WTC11 (cell line): ENCODE results near the gene PEAK1.

Experiments used
- AFF4 ChIP-seq: sonication (generic); formaldehyde crosslinking; IDR thresholded peaks from 2 replicates; pipeline ENCODE4 v1.8.1; 2023; ENCODE audit warnings: mild to moderate bottlenecking, missing genetic modification reagents, borderline replicate concordance
- CTCF ChIP-seq: fragments of 200-600 bp; IDR thresholded peaks from 2 replicates; pipeline ENCODE4 v1.8.0; 2022; ENCODE audit warnings: antibody characterized with exemption
- FOXK1 ChIP-seq: sonication (generic); formaldehyde crosslinking; IDR thresholded peaks from 2 replicates; pipeline ENCODE4 v1.8.0; 2022; ENCODE audit warnings: mild to moderate bottlenecking, moderate library complexity, missing genetic modification reagents
- HMGXB4 ChIP-seq: sonication (generic); formaldehyde crosslinking; IDR thresholded peaks from 2 replicates; pipeline ENCODE4 v1.8.1; 2023; ENCODE audit warnings: mild to moderate bottlenecking, moderate library complexity, missing genetic modification reagents
- SMAD3 ChIP-seq: sonication (generic); formaldehyde crosslinking; IDR thresholded peaks from 2 replicates; pipeline ENCODE4 v1.8.0; 2022; ENCODE audit warnings: missing genetic modification reagents, mild to moderate bottlenecking, borderline replicate concordance
- USF2 ChIP-seq: sonication (generic); formaldehyde crosslinking; IDR thresholded peaks from 2 replicates; pipeline ENCODE4 v1.8.1; 2023; ENCODE audit warnings: mild to moderate bottlenecking, missing genetic modification reagents, moderate library complexity
- ZNF138 ChIP-seq: sonication (generic); formaldehyde crosslinking; conservative IDR thresholded peaks from 2 replicates; pipeline ENCODE4 v1.8.1; 2022; ENCODE audit warnings: mild to moderate bottlenecking, moderate library complexity, missing genetic modification reagents
- ZNF317 ChIP-seq: sonication (generic); formaldehyde crosslinking; IDR thresholded peaks from 2 replicates; pipeline ENCODE4 v1.8.1; 2023; ENCODE audit warnings: low read depth, mild to moderate bottlenecking, moderate library complexity, missing genetic modification reagents, borderline replicate concordance
- ZNF416 ChIP-seq: fragments of 250-450 bp; sonication (Bioruptor Pico); IDR thresholded peaks from 2 replicates; pipeline ENCODE4 v1.9.0; 2021; ENCODE audit warnings: mild to moderate bottlenecking, inconsistent platforms
- TF ChIP-seq, protein P1 (sequence below): sonication (generic); formaldehyde crosslinking; conservative IDR thresholded peaks from 2 replicates; pipeline ENCODE4 v1.8.1; 2022; ENCODE audit warnings: mild to moderate bottlenecking, missing genetic modification reagents
- TF ChIP-seq, protein P2 (sequence below): sonication (generic); formaldehyde crosslinking; IDR thresholded peaks from 2 replicates; pipeline ENCODE4 v1.8.0; 2022; ENCODE audit warnings: mild to moderate bottlenecking, missing genetic modification reagents
- TF ChIP-seq, protein P3 (sequence below): sonication (generic); formaldehyde crosslinking; IDR thresholded peaks from 2 replicates; pipeline ENCODE4 v1.8.1; 2023; ENCODE audit warnings: mild to moderate bottlenecking, missing genetic modification reagents, moderate library complexity

GRCh38 chr15:77276943-77277342 is 143.0 kb downstream of the PEAK1 start:
- TF ChIP-seq, protein P1, sequence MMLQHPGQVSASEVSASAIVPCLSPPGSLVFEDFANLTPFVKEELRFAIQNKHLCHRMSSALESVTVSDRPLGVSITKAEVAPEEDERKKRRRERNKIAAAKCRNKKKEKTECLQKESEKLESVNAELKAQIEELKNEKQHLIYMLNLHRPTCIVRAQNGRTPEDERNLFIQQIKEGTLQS (CRISPR knock-in tag), result no peak
- TF ChIP-seq CTCF, result no peak
- TF ChIP-seq FOXK1 (CRISPR knock-in tag), result no peak
- no peak for TF ChIP-seq AFF4 (CRISPR knock-in tag)
- TF ChIP-seq, protein P2, sequence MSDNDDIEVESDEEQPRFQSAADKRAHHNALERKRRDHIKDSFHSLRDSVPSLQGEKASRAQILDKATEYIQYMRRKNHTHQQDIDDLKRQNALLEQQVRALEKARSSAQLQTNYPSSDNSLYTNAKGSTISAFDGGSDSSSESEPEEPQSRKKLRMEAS (CRISPR knock-in tag), result no peak
- TF ChIP-seq ZNF317 (CRISPR knock-in tag), result no peak
- no peak for TF ChIP-seq ZNF416
- TF ChIP-seq, protein P3, sequence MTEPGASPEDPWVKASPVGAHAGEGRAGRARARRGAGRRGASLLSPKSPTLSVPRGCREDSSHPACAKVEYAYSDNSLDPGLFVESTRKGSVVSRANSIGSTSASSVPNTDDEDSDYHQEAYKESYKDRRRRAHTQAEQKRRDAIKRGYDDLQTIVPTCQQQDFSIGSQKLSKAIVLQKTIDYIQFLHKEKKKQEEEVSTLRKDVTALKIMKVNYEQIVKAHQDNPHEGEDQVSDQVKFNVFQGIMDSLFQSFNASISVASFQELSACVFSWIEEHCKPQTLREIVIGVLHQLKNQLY, result no peak
- TF ChIP-seq HMGXB4 (CRISPR knock-in tag), result no peak
- TF ChIP-seq ZNF138 (CRISPR knock-in tag), result no peak
- TF ChIP-seq SMAD3, result no peak
- TF ChIP-seq USF2, result no peak
